Measurements from ENCODE around the gene KDM2A. TPM values are rescaled to one million over a fixed set of nuclear protein-coding genes. Genes with fewer than 3 reads are reported as not detected.

KDM2A gene
- polyA plus RNA-seq, 2 of the 4 experiments (the other 2 are of a cell fraction): 34.5 to 42.8 TPM

GRCh38 chr11:67114275-67114896 lies 4.7 kb upstream of the KDM2A start:
- FAIRE-seq (no peak), DNase-seq (ENCODE audit: low read depth in 1 of 2, low spot score in 1 of 2) (no peak), ATAC-seq (peak in 1 of 2 experiments; percentile 2; a peak in 2 of 6 replicates)
- Histone ChIP-seq H3K27ac (peak overlapping the region; percentile 41 to 75), H3K4me2 (peak overlapping the region; percentile 71), H3K4me1 (peaks cover 26% of the 10 kb centered on the region), H3K4me3 (0 out of 3 replicates have a peak overlapping the region, but pooled peaks have one; percentile 4), H3K9me3 (no peaks in the 10 kb centered on the region)
- ChIA-PET CTCF (interaction anchor here (0.8 to 1.7 kb wide), 3 partner anchors 16 to 60 kb away, joined by 3 to 7 read pairs (median 4); no protein-coding TSS in a partner anchor), POLR2A (interaction anchor here (0.7 kb wide), 2 partner anchors 131 to 634 kb away, joined by 3 to 4 read pairs; partner anchors contain the start of gene DPP3)
- WGBS (ENCODE audit: missing lambda C conversion rate): 45% methylated on average over 9 of the region's 10 CpGs
- TF ChIP-seq, protein P1, sequence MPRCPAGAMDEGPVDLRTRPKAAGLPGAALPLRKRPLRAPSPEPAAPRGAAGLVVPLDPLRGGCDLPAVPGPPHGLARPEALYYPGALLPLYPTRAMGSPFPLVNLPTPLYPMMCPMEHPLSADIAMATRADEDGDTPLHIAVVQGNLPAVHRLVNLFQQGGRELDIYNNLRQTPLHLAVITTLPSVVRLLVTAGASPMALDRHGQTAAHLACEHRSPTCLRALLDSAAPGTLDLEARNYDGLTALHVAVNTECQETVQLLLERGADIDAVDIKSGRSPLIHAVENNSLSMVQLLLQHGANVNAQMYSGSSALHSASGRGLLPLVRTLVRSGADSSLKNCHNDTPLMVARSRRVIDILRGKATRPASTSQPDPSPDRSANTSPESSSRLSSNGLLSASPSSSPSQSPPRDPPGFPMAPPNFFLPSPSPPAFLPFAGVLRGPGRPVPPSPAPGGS (IDR thresholded peaks at IDR 0.05): no peak
- TF ChIP-seq, protein P2, sequence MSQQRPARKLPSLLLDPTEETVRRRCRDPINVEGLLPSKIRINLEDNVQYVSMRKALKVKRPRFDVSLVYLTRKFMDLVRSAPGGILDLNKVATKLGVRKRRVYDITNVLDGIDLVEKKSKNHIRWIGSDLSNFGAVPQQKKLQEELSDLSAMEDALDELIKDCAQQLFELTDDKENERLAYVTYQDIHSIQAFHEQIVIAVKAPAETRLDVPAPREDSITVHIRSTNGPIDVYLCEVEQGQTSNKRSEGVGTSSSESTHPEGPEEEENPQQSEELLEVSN (IDR thresholded peaks at IDR 0.05; ENCODE audit: borderline replicate concordance, low read depth): no peak
- TF ChIP-seq ZNF302 (CRISPR knock-in tag; IDR thresholded peaks at IDR 0.05): no peak
- no peak for TF ChIP-seq HMGXB4 (CRISPR knock-in tag; IDR thresholded peaks at IDR 0.05; ENCODE audit: borderline replicate concordance)
- TF ChIP-seq NR3C1 (IDR thresholded peaks at IDR 0.05): no peak

GRCh38 chr11:67116758-67117105 lies 2.3 kb upstream of the KDM2A start:
- CTCF ChIA-PET: interaction anchor here (0.5 to 4.2 kb wide), 11 partner anchors 11 to 771 kb away, joined by 3 to 17 read pairs (median 5); no protein-coding TSS in a partner anchor

DNA sequence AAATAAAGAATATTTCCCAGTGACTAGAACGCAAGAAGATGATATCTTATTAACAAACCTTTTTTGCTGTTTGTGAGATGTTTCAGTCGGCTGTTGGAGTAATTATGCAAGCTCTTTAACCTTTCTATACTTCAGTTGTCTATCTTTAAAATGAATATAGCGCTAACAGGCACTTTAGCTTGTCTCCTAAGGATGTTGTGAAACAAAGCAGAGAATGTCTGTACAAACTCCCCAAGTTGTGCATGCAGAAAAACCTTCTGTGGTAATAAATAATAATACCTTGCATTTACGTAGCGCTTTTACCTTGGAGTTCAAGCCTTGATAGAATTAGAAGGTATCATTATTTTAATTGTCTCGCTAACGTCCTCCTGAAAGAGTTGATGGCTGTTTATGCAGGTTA lies 1.9 kb upstream of the KDM2A start:
- Histone ChIP-seq H3K4me1 (peaks cover 34% of the 10 kb centered on the region), H3K9me3 (no peaks in the 10 kb centered on the region), H3K4me3 (no peak overlapping the region), H3K27ac (peak overlapping the region in 1 of 2 experiments; percentile 99; a peak in 3 of 6 replicates), H3K4me2 (no peak overlapping the region; the same call in 2 of the 3 replicates)
- TF ChIP-seq NPAS2 (CRISPR knock-in tag; IDR thresholded peaks at IDR 0.05; ENCODE audit: borderline replicate concordance) (no peak), USF2 (IDR thresholded peaks at IDR 0.05) (no peak), BHLHE40 (IDR thresholded peaks at IDR 0.05; ENCODE audit: low read depth, low read length) (no peak), EP300 (IDR thresholded peaks at IDR 0.05) (no peak), ZC3H11A (IDR thresholded peaks at IDR 0.05) (no peak)
- 85% methylated on average over 7 of the region's 7 CpGs for WGBS (ENCODE audit: missing lambda C conversion rate)
- DNase-seq (ENCODE audit: low read depth in 1 of 2, low spot score in 1 of 2): no peak
- no peak for ATAC-seq
- CTCF ChIA-PET: interaction anchor here (0.5 to 4.2 kb wide), 8 partner anchors 11 to 771 kb away, joined by 3 to 17 read pairs (median 4); no protein-coding TSS in a partner anchor
- no peak for FAIRE-seq
- POLR2A ChIA-PET: no interaction called here

More at GRCh38 chr11:67116758-67117105, 2.3 kb upstream of the KDM2A start:
- FAIRE-seq: no peak
- TF ChIP-seq HES2 (IDR thresholded peaks at IDR 0.05) (no peak), BHLHE40 (IDR thresholded peaks at IDR 0.05; ENCODE audit: low read depth, low read length) (no peak), RCOR1 (IDR thresholded peaks at IDR 0.05; ENCODE audit: low read depth, low read length) (no peak)
- TF ChIP-seq, protein P3, sequence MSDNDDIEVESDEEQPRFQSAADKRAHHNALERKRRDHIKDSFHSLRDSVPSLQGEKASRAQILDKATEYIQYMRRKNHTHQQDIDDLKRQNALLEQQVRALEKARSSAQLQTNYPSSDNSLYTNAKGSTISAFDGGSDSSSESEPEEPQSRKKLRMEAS (IDR thresholded peaks at IDR 0.05): no peak
- no peak for ATAC-seq
- H3K4me1 ChIP-seq: peaks cover 29% of the 10 kb centered on the region
- no peak overlapping the region for H3K4me2 ChIP-seq
- 57% methylated on average over 3 of the region's 3 CpGs for WGBS (ENCODE audit: missing lambda C conversion rate)
- 0 out of 6 replicates have a peak overlapping the region, but pooled peaks of 1 of the 2 experiments have one; percentile 9 for H3K27ac ChIP-seq
- no peak overlapping the region for H3K4me3 ChIP-seq
- no peak for DNase-seq (ENCODE audit: low read depth in 1 of 2, low spot score in 1 of 2)
- no peaks in the 10 kb centered on the region for H3K9me3 ChIP-seq
- POLR2A ChIA-PET: no interaction called here
